Astrocyte (in vitro differentiated cells and primary cell): ENCODE measurements around the gene SPATA31E1.

Experiments used
- EZH2 ChIP-seq: IDR thresholded peaks from 2 replicates; pipeline ENCODE4 v1.6.1; 2012; ENCODE audit warnings: mild to moderate bottlenecking, low read length, inconsistent platforms; ENCODE audit not compliant: insufficient read depth
- TF ChIP-seq, protein P1 (sequence below): IDR thresholded peaks from 2 replicates; pipeline ENCODE4 v1.5.1; 2011; ENCODE audit warnings: low read depth, mild to moderate bottlenecking, inconsistent platforms, low read length, moderate library complexity; ENCODE audit not compliant: insufficient read depth

DNA sequence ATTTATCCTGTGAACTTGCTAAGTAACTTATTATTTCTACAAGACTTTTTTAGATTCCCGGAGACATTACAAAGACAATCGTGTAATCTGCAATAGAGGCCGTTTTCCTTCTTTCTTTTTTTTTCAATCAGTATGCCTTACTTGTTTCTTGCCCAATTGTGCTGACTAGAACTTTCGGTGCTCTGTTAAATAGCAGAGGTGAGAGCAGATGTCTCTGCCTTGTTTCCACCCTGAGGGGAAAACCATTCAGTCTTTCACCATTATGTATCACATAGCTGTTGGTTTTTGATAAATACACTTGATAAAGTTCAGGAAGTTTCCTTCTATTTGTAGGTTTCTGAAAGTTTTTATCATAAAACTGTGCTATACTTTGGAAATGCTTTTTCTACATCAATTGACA is 10.3 kb downstream of the SPATA31E1 start:
- TF ChIP-seq, protein P1, sequence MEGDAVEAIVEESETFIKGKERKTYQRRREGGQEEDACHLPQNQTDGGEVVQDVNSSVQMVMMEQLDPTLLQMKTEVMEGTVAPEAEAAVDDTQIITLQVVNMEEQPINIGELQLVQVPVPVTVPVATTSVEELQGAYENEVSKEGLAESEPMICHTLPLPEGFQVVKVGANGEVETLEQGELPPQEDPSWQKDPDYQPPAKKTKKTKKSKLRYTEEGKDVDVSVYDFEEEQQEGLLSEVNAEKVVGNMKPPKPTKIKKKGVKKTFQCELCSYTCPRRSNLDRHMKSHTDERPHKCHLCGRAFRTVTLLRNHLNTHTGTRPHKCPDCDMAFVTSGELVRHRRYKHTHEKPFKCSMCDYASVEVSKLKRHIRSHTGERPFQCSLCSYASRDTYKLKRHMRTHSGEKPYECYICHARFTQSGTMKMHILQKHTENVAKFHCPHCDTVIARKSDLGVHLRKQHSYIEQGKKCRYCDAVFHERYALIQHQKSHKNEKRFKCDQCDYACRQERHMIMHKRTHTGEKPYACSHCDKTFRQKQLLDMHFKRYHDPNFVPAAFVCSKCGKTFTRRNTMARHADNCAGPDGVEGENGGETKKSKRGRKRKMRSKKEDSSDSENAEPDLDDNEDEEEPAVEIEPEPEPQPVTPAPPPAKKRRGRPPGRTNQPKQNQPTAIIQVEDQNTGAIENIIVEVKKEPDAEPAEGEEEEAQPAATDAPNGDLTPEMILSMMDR = no peak
- no peak for TF ChIP-seq EZH2
